ENCODE measurements around the gene ARPIN. TPM values are rescaled to one million over a fixed set of nuclear protein-coding genes. Genes with fewer than 3 reads are reported as not detected.
"Not testable (repeated sequence)": the region's sequence is repeated elsewhere in the genome, so short reads cannot be mapped to it uniquely, and the experiment has no call there.

ARPIN gene
- total RNA-seq, 1 experiment from 2014 or later = 8.2 TPM

- no peaks in the 10 kb centered on the region for H3K9me3 ChIP-seq (replicated peaks)
- DNase-seq (ENCODE audit: low read depth in 1 of 2, low spot score in 2 of 2) = no peak
- no peak overlapping the region for H3K4me3 ChIP-seq
- no peak overlapping the region for H3K27ac ChIP-seq
- peaks cover 39% of the 10 kb centered on the region for H3K36me3 ChIP-seq
- H3K4me1 ChIP-seq (replicated peaks) = no peaks in the 10 kb centered on the region
- no peaks in the 10 kb centered on the region for H3K27me3 ChIP-seq (replicated peaks)
These were observed 53.9 kb downstream of the ARPIN start for GRCh38 chr15:89858661-89859458.

GRCh38 chr15:89857673-89858072 is 55.1 kb downstream of the ARPIN start:
- Histone ChIP-seq H3K27me3 (replicated peaks) (no peaks in the 10 kb centered on the region), H3K36me3 (peaks cover 32% of the 10 kb centered on the region), H3K27ac (no peak overlapping the region), H3K4me1 (replicated peaks) (no peaks in the 10 kb centered on the region), H3K4me3 (no peak overlapping the region), H3K9me3 (replicated peaks) (no peaks in the 10 kb centered on the region)
- DNase-seq (ENCODE audit: low read depth in 1 of 2, low spot score in 2 of 2) = no peak

DNA sequence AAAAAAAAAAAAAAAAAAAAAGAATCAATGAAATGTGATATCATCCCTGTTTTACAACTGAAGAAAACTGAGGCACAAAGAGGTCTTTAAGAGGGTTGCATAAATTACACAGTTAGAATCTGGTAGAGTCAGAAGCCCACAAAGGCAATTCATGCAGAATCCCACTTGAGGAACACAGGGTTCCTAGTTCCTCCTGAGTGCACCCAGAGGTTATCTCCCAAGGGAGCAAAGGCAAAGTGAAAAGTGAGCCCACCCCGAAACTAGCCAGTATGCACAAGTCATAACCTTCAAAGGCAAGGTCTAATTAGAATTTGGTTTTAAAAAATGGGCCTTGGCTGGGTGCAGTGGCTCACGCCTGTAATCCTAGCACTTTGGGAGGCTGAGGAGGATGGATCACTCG is 56.8 kb downstream of the ARPIN start:
- H3K27ac ChIP-seq = no peak overlapping the region

GRCh38 chr15:89854863-89855262 is 57.9 kb downstream of the ARPIN start:
- DNase-seq (ENCODE audit: low read depth in 1 of 2, low spot score in 2 of 2); H3K9me3 ChIP-seq (replicated peaks); H3K27ac ChIP-seq; H3K27me3 ChIP-seq (replicated peaks); H3K4me3 ChIP-seq; H3K4me1 ChIP-seq (replicated peaks): not testable (repeated sequence)
- H3K36me3 ChIP-seq = peaks cover 22% of the 10 kb centered on the region

More for the DNA sequence above, 56.8 kb downstream of the ARPIN start:
- Histone ChIP-seq H3K9me3 (replicated peaks) (no peaks in the 10 kb centered on the region), H3K36me3 (peaks cover 27% of the 10 kb centered on the region), H3K4me1 (replicated peaks) (no peaks in the 10 kb centered on the region), H3K4me3 (no peak overlapping the region), H3K27me3 (replicated peaks) (no peaks in the 10 kb centered on the region)
- DNase-seq (ENCODE audit: low read depth in 1 of 2, low spot score in 2 of 2) = no peak

GRCh38 chr15:89852342-89852995 is 60.3 kb downstream of the ARPIN start:
- Histone ChIP-seq H3K4me1 (replicated peaks) (peaks cover 17% of the 10 kb centered on the region), H3K27me3 (replicated peaks) (no peaks in the 10 kb centered on the region), H3K36me3 (peaks cover 27% of the 10 kb centered on the region), H3K4me3 (no peak overlapping the region), H3K9me3 (replicated peaks) (no peaks in the 10 kb centered on the region), H3K27ac (no peak overlapping the region)
- no peak for DNase-seq (ENCODE audit: low read depth in 1 of 2, low spot score in 2 of 2)

DNA sequence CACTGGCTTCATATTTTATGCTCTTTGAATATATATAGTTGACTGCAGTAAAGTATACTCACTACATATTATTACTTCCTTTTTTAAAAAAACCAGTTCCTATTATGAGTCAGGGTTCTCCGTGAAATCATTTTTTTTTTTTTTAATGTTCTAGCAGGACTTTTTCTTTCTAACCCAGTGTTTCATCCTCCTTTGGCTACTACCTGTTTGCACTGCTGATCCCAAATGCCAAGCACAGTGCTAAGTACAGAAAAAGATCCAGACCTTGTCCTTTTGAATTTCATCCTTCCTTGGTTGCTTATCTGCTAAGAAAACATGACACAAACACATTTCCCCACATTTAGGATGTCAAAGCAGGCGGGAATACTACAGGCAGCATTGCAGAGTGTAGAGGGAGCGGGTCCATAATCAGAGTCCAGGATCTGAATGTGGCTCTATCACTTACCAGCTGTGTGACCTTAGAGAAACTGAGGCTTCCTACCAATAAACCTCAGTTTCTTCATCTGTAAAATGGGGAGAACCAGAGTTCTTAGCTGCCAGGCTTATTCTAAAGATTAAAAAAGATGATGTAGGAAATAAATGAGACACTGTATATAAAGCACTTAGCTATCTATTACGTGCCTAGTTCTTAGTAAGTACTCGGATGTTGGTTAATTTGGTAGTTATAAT is 60.9 kb downstream of the ARPIN start:
- peaks cover 17% of the 10 kb centered on the region for H3K4me1 ChIP-seq (replicated peaks)
- no peak for DNase-seq (ENCODE audit: low read depth in 1 of 2, low spot score in 2 of 2)
- H3K4me3 ChIP-seq = no peak overlapping the region
- H3K36me3 ChIP-seq = peaks cover 27% of the 10 kb centered on the region
- no peak overlapping the region for H3K27ac ChIP-seq
- H3K9me3 ChIP-seq (replicated peaks) = no peaks in the 10 kb centered on the region
- H3K27me3 ChIP-seq (replicated peaks) = no peaks in the 10 kb centered on the region

DNA sequence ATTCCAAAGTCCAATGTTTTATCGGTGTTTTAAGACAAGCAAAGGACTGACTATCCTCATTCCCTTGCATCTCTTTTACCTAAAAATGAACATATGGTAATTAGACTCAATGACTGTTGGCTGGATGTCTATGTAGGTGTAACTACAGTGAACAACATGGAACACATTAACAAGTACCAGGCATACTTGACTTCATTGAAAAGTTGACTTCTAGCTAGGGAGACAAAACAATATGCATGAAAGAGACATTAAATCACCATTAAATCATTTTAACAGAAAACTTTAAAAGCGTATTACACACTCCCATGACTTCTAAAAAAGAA is 63.8 kb downstream of the ARPIN start:
- peaks cover 24% of the 10 kb centered on the region for H3K36me3 ChIP-seq
- peak overlapping the region; percentile 30 for H3K27ac ChIP-seq
- H3K4me1 ChIP-seq (replicated peaks) = peaks cover 34% of the 10 kb centered on the region
- no peaks in the 10 kb centered on the region for H3K9me3 ChIP-seq (replicated peaks)
- DNase-seq (ENCODE audit: low read depth in 1 of 2, low spot score in 2 of 2) = no peak
- no peaks in the 10 kb centered on the region for H3K27me3 ChIP-seq (replicated peaks)
- H3K4me3 ChIP-seq = no peak overlapping the region

GRCh38 chr15:89847101-89847500 is 65.7 kb downstream of the ARPIN start:
- Histone ChIP-seq H3K9me3 (replicated peaks) (no peaks in the 10 kb centered on the region), H3K27me3 (replicated peaks) (no peaks in the 10 kb centered on the region), H3K4me1 (replicated peaks) (peaks cover 34% of the 10 kb centered on the region), H3K4me3 (no peak overlapping the region), H3K27ac (no peak overlapping the region), H3K36me3 (peaks cover 22% of the 10 kb centered on the region)
- DNase-seq (ENCODE audit: low read depth in 1 of 2, low spot score in 2 of 2) = no peak

- Histone ChIP-seq H3K36me3 (peaks cover 20% of the 10 kb centered on the region), H3K4me1 (replicated peaks) (peaks cover 34% of the 10 kb centered on the region), H3K27ac (peak overlapping the region; percentile 71), H3K27me3 (replicated peaks) (no peaks in the 10 kb centered on the region), H3K9me3 (replicated peaks) (no peaks in the 10 kb centered on the region), H3K4me3 (no peak overlapping the region)
- DNase-seq (ENCODE audit: low read depth in 1 of 2, low spot score in 2 of 2) = peak in 1 of 2 experiments; percentile 86
These were observed 67.4 kb downstream of the ARPIN start for GRCh38 chr15:89845305-89845893.

Other genes with a start within 250 kb of the ARPIN start
- gene PLIN1, start 233.6 kb downstream of the ARPIN start, total RNA-seq (2014; rRNA removed; shearing (Covaris generic)) = not detected in 2 replicates
- gene PEX11A, start 222.2 kb downstream of the ARPIN start, total RNA-seq (2014; rRNA removed; shearing (Covaris generic)) = 4.8 and 15.0 TPM in 2 replicates
- gene WDR93, start 222.1 kb downstream of the ARPIN start, total RNA-seq (2014; rRNA removed; shearing (Covaris generic)) = 0.05 TPM in 1 of 2 replicates, not detected in the other
- gene MESP1, start 161.7 kb downstream of the ARPIN start, total RNA-seq (2014; rRNA removed; shearing (Covaris generic)) = 0.26 TPM in 1 of 2 replicates, not detected in the other
- not detected in 2 replicates for gene MESP2, start 136.6 kb downstream of the ARPIN start, total RNA-seq (2014; rRNA removed; shearing (Covaris generic))
- gene ANPEP, start 98.1 kb downstream of the ARPIN start, total RNA-seq (2014; rRNA removed; shearing (Covaris generic)) = 3.2 and 5.1 TPM in 2 replicates
- gene AP3S2, start 19.0 kb downstream of the ARPIN start, total RNA-seq (2014; rRNA removed; shearing (Covaris generic)) = 59.2 and 65.7 TPM in 2 replicates
- 2.4 and 7.3 TPM in 2 replicates for gene ZNF710, start 88.4 kb upstream of the ARPIN start, total RNA-seq (2014; rRNA removed; shearing (Covaris generic))
- gene IDH2, start 189.5 kb upstream of the ARPIN start, total RNA-seq (2014; rRNA removed; shearing (Covaris generic)) = 45.0 and 66.6 TPM in 2 replicates